Peyer's patch (tissue), 4 donors: ENCODE measurements around the gene ADIRF.

Source experiments
- CTCF ChIP-seq, 6 experiments: fragments of 450-650 bp in 4 of 6; fragments of 200-600 bp in 2 of 6; sonication (generic) in 1 of 6; IDR thresholded peaks; one replicate each; pipeline ENCODE4 v1.5.1; 2017 to 2019; ENCODE audit warnings: antibody characterized with exemption in 6 of 6, mild to moderate bottlenecking in 3 of 6, moderate library complexity in 1 of 6
- POLR2A ChIP-seq, 2 donors: fragments of 450-650 bp; IDR thresholded peaks; one replicate each; pipeline ENCODE4 v1.5.1; 2017; ENCODE audit warnings: antibody characterized with exemption in 2 of 2, mild to moderate bottlenecking in 2 of 2, moderate library complexity in 2 of 2

- no peak for TF ChIP-seq CTCF (IDR thresholded peaks at IDR 0.05)
- no peak for TF ChIP-seq POLR2A (IDR thresholded peaks at IDR 0.05)
Observed at GRCh38 chr10:86970162-86970981, 2.1 kb downstream of the ADIRF start.
